ENCODE data around the gene PTRHD1. TPM values are rescaled to one million over a fixed set of nuclear protein-coding genes. Genes with fewer than 3 reads are reported as not detected.

Gene PTRHD1
- polyA plus RNA-seq, 1 donor = 43.2 TPM

GRCh38 chr2:24756789-24757188 lies 36.4 kb downstream of the PTRHD1 start:
- no peak for DNase-seq

GRCh38 chr2:24754985-24755705 lies 38.0 kb downstream of the PTRHD1 start:
- DNase-seq = no peak

- no peak for DNase-seq
These were observed 44.0 kb downstream of the PTRHD1 start for GRCh38 chr2:24749069-24749691.

- DNase-seq = no peak
These were observed 45.9 kb downstream of the PTRHD1 start for GRCh38 chr2:24747299-24747698.

- no peak for DNase-seq
These were observed 47.4 kb downstream of the PTRHD1 start for GRCh38 chr2:24745825-24746224.

- DNase-seq = no peak
These were observed 48.8 kb downstream of the PTRHD1 start for GRCh38 chr2:24744356-24744755.

- DNase-seq = no peak
These were observed 49.3 kb downstream of the PTRHD1 start for GRCh38 chr2:24743924-24744323.

- DNase-seq = no peak
These were observed 50.5 kb downstream of the PTRHD1 start for GRCh38 chr2:24742730-24743129.

GRCh38 chr2:24740142-24740541 lies 53.0 kb downstream of the PTRHD1 start:
- no peak for DNase-seq

Other genes with a start within 250 kb of the PTRHD1 start
- 16.5 TPM for gene CENPO, start within 50 bp of the PTRHD1 start, polyA plus RNA-seq (ENCODE audit: insufficient read length)
- gene ADCY3, start 126.8 kb upstream of the PTRHD1 start, polyA plus RNA-seq (ENCODE audit: insufficient read length) = 23.5 TPM
- 8.1 TPM for gene DNAJC27, start 178.6 kb upstream of the PTRHD1 start, polyA plus RNA-seq (ENCODE audit: insufficient read length)
- gene EFR3B, start 248.7 kb upstream of the PTRHD1 start, polyA plus RNA-seq (ENCODE audit: insufficient read length) = 5.3 TPM